K562 (cell line): ENCODE results near the gene AASDH. TPM values are rescaled to one million over a fixed set of nuclear protein-coding genes. Genes with fewer than 3 reads are reported as not detected.

ENCODE experiments used
- ATF1 ChIP-seq, 2 experiments: fragments of 450-650 bp in 1 of 2; IDR thresholded peaks; 2 replicates each; pipeline ENCODE4 v1.6.1; 2016; ENCODE audit warnings: missing compliant biosample characterization in 1 of 2, missing genetic modification characterization in 1 of 2
- ATF7 ChIP-seq: fragments of 450-650 bp; IDR thresholded peaks from 2 replicates; pipeline ENCODE4 v1.7.1; 2014; ENCODE audit warnings: mild to moderate bottlenecking, moderate library complexity
- CHD2 ChIP-seq: IDR thresholded peaks from 2 replicates; pipeline ENCODE4 v1.6.1; 2011; ENCODE audit warnings: low read depth, low read length
- CTCF ChIP-seq, 3 experiments: IDR thresholded peaks in 2 of 3; conservative IDR thresholded peaks in 1 of 3; 2 replicates each; pipeline ENCODE4 v1.5.1; 2011 to 2012; ENCODE audit warnings: low read length in 3 of 3, mild to moderate bottlenecking in 3 of 3, control low read depth in 2 of 3, improper control_type of control experiment in 1 of 3, inconsistent platforms in 1 of 3, low read depth in 1 of 3, mixed read lengths in 1 of 3, moderate library complexity in 1 of 3; ENCODE audit not compliant: insufficient read depth in 2 of 3
- CXXC5 ChIP-seq: fragments of 250-450 bp; sonication (Bioruptor Pico); IDR thresholded peaks from 2 replicates; pipeline ENCODE4 v1.8.0; 2022; ENCODE audit warnings: inconsistent platforms, mild to moderate bottlenecking, moderate library complexity
- EP400 ChIP-seq: fragments of 450-650 bp; IDR thresholded peaks from 2 replicates; pipeline ENCODE4 v1.6.1; 2017; ENCODE audit warnings: antibody characterized with exemption, mild to moderate bottlenecking, moderate library complexity
- FIP1L1 ChIP-seq: fragments of 200-400 bp; formaldehyde crosslinking; IDR thresholded peaks from 2 replicates; pipeline ENCODE4 v1.6.1; 2018; ENCODE audit warnings: mild to moderate bottlenecking, low read depth, low read length; ENCODE audit not compliant: poor library complexity, severe bottlenecking
- FOXM1 ChIP-seq, 2 experiments: fragments of 450-650 bp in 1 of 2; sonication (generic) in 1 of 2; formaldehyde crosslinking in 1 of 2; IDR thresholded peaks; 2 replicates each; pipeline versions ENCODE4 v1.6.1 to v1.9.0; 2017 to 2022; ENCODE audit warnings: low read depth in 2 of 2, mild to moderate bottlenecking in 2 of 2, missing genetic modification reagents in 1 of 2, moderate library complexity in 1 of 2
- GABPB1 ChIP-seq: sonication (generic); formaldehyde crosslinking; IDR thresholded peaks from 2 replicates; pipeline ENCODE4 v1.8.0; 2022; ENCODE audit warnings: mild to moderate bottlenecking, missing genetic modification reagents
- HDAC1 ChIP-seq, 2 experiments: fragments of 450-650 bp; IDR thresholded peaks; 2 replicates each; pipeline ENCODE4 v1.6.1; 2016 to 2017; ENCODE audit warnings: inconsistent platforms in 1 of 2, mild to moderate bottlenecking in 1 of 2, moderate library complexity in 1 of 2
- JUND ChIP-seq, 2 experiments: IDR thresholded peaks; 2 replicates in 1 of 2; 3 replicates in 1 of 2; pipeline ENCODE4 v1.6.1; 2011; ENCODE audit warnings: borderline replicate concordance in 2 of 2, low read depth in 2 of 2, low read length in 2 of 2, improper control_type of control experiment in 1 of 2, missing biosample characterization in 1 of 2, missing genetic modification characterization in 1 of 2, missing genetic modification reagents in 1 of 2
- KDM4B ChIP-seq, 2 experiments: fragments of 450-650 bp in 1 of 2; sonication (generic) in 1 of 2; IDR thresholded peaks; 2 replicates each; pipeline ENCODE4 v1.6.1; 2016 to 2017; ENCODE audit warnings: borderline replicate concordance in 2 of 2, antibody characterized with exemption in 1 of 2, low read depth in 1 of 2, mild to moderate bottlenecking in 1 of 2
- NR2C2 ChIP-seq, 2 experiments: fragments of 200-800 bp in 1 of 2; sonication (Bioruptor generic) in 1 of 2; sonication (generic) in 1 of 2; formaldehyde crosslinking in 1 of 2; IDR thresholded peaks; 2 replicates each; pipeline versions ENCODE4 v1.6.1 to v1.8.0; 2016 to 2022; ENCODE audit warnings: mild to moderate bottlenecking in 1 of 2, missing compliant biosample characterization in 1 of 2, missing genetic modification characterization in 1 of 2, missing genetic modification reagents in 1 of 2
- POLR2A ChIP-seq: fragments of 450-650 bp; conservative IDR thresholded peaks from 2 replicates; pipeline ENCODE4 v1.6.1; 2016
- SIN3B ChIP-seq: fragments of 450-650 bp; IDR thresholded peaks from 2 replicates; pipeline ENCODE4 v1.6.1; 2017; ENCODE audit warnings: low read depth, mild to moderate bottlenecking, moderate library complexity
- SMAD4 ChIP-seq: fragments of 250-450 bp; sonication (Bioruptor Pico); conservative IDR thresholded peaks from 2 replicates; pipeline ENCODE4 v1.8.0; 2021; ENCODE audit warnings: inconsistent platforms, mild to moderate bottlenecking, moderate library complexity
- ZNF311 ChIP-seq: fragments of 250-450 bp; sonication (Bioruptor Pico); IDR thresholded peaks from 2 replicates; pipeline ENCODE4 v1.4.0; 2020; ENCODE audit warnings: mild to moderate bottlenecking, moderate library complexity
- polyA plus RNA-seq, 8 experiments: library from polyadenylated mRNA; depleted of rRNA in 4 of 8; stranded (reverse) in 5 of 8; unstranded in 3 of 8; fragments of >200 nt; fragmentation: Nextera tagmentation in 2 of 8; fragmentation: Illumina TruSeq in 1 of 8; extraction: Ambion mirVana in 2 of 8; extraction: Trizol in 1 of 8; gene quantifications; 2 replicates each; pipeline versions ENCODE4 v1.2.1 to v1.2.3, GENCODE V29; 2011 to 2014; ENCODE audit warnings: inconsistent platforms in 1 of 8, missing spikeins in 1 of 8
- total RNA-seq, 7 experiments: library from RNA; depleted of rRNA in 6 of 7; stranded (reverse); fragments of >200 nt in 6 of 7; fragmentation: Illumina TruSeq in 2 of 7; extraction: Trizol in 2 of 7; gene quantifications; 2 replicates each; pipeline versions ENCODE4 v1.2.1 to v1.2.3, GENCODE V29; 2011 to 2021; ENCODE audit warnings: low replicate concordance in 1 of 7
- TF ChIP-seq, protein P1 (sequence below): sonication (generic); formaldehyde crosslinking; IDR thresholded peaks from 2 replicates; pipeline ENCODE4 v1.8.0; 2022; ENCODE audit warnings: mild to moderate bottlenecking, missing genetic modification reagents
- TF ChIP-seq, protein P2 (sequence below): fragments of 450-650 bp; IDR thresholded peaks from 2 replicates; pipeline ENCODE4 v1.6.1; 2016; ENCODE audit warnings: borderline replicate concordance

AASDH gene
- total and polyA plus RNA-seq, 9 of the 15 experiments (the other 6 are each of a cell fraction or from before 2014, with no cell fraction given), result 8.6 to 29.7 (median 13.7) TPM

- TF ChIP-seq ATF1 (CRISPR knock-in tag; IDR thresholded peaks at IDR 0.05) (no peak), ATF1 (tag; IDR thresholded peaks at IDR 0.05) (peak; percentile 62), JUND (IDR thresholded peaks at IDR 0.05; ENCODE audit: borderline replicate concordance, low read depth, low read length) (peak; percentile 60), JUND (tag; IDR thresholded peaks at IDR 0.05; ENCODE audit: borderline replicate concordance, low read depth, low read length) (no peak; the same call in 2 of the 3 replicates), NR2C2 (CRISPR knock-in tag; IDR thresholded peaks at IDR 0.05) (peak; percentile 71; the same call in 1 of the 2 replicates), NR2C2 (tag; IDR thresholded peaks at IDR 0.05) (no peak), EP400 (peak; percentile 95), POLR2A (peak; percentile 86), FIP1L1 (peak; percentile 69), CXXC5 (CRISPR knock-in tag) (peak; percentile 80), CHD2 (peak; percentile 82), GABPB1 (peak; percentile 5; the same call in 1 of the 2 replicates), SIN3B (peak; percentile 26; the same call in 1 of the 2 replicates), FOXM1 (IDR thresholded peaks at IDR 0.05; ENCODE audit: low read depth) (no peak; the same call in 1 of the 2 replicates), FOXM1 (CRISPR knock-in tag; IDR thresholded peaks at IDR 0.05; ENCODE audit: low read depth) (no peak), KDM4B (IDR thresholded peaks at IDR 0.05; ENCODE audit: borderline replicate concordance in 2 of 2, low read depth in 1 of 2) (peak in 1 of 2 experiments; percentile 49; a peak in 1 of 4 replicates), HDAC1 (IDR thresholded peaks at IDR 0.05) (peak in 1 of 2 experiments; percentile 95; a peak in 2 of 4 replicates), CTCF (IDR thresholded peaks at IDR 0.05 in 2 of 3, conservative IDR thresholded peaks at IDR 0.05 in 1 of 3; ENCODE audit: insufficient read depth in 2 of 3, low read depth in 1 of 3, low read length in 3 of 3) (peak in 2 of 3 experiments; percentile 19 to 29; a peak in 1 of 6 replicates), ZNF311 (CRISPR knock-in tag) (no peak), ATF7 (peak; percentile 98), SMAD4 (peak; percentile 51)
- TF ChIP-seq, protein P1, sequence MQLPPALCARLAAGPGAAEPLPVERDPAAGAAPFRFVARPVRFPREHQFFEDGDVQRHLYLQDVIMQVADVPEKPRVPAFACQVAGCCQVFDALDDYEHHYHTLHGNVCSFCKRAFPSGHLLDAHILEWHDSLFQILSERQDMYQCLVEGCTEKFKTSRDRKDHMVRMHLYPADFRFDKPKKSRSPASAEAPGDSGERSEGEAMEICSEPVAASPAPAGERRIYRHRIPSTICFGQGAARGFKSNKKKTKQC (CRISPR knock-in tag), result peak; percentile 70; the same call in 1 of the 2 replicates
- TF ChIP-seq, protein P2, sequence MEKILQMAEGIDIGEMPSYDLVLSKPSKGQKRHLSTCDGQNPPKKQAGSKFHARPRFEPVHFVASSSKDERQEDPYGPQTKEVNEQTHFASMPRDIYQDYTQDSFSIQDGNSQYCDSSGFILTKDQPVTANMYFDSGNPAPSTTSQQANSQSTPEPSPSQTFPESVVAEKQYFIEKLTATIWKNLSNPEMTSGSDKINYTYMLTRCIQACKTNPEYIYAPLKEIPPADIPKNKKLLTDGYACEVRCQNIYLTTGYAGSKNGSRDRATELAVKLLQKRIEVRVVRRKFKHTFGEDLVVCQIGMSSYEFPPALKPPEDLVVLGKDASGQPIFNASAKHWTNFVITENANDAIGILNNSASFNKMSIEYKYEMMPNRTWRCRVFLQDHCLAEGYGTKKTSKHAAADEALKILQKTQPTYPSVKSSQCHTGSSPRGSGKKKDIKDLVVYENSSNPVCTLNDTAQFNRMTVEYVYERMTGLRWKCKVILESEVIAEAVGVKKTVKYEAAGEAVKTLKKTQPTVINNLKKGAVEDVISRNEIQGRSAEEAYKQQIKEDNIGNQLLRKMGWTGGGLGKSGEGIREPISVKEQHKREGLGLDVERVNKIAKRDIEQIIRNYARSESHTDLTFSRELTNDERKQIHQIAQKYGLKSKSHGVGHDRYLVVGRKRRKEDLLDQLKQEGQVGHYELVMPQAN, result peak; percentile 95
Measured at GRCh38 chr4:56435140-56435926, 48.0 kb upstream of the AASDH start, which contains the start of gene PPAT (continued).
